Stimulated activated CD4-positive, alpha-beta T cell treated with anti-CD3 and anti-CD28 coated beads, Interleukin-4, amount 100 ng/mL, for 4 hours (primary cell): ENCODE measurements around the gene SP140L.
"Not testable (repeated sequence)": the region's sequence is repeated elsewhere in the genome, so short reads cannot be mapped to it uniquely, and the experiment has no call there.

Experiments
- DNase-seq, 2 experiments: peaks; one replicate each; pipeline ENCODE4 v3.0.0-alpha.2; 2020

The SP140L gene

DNA sequence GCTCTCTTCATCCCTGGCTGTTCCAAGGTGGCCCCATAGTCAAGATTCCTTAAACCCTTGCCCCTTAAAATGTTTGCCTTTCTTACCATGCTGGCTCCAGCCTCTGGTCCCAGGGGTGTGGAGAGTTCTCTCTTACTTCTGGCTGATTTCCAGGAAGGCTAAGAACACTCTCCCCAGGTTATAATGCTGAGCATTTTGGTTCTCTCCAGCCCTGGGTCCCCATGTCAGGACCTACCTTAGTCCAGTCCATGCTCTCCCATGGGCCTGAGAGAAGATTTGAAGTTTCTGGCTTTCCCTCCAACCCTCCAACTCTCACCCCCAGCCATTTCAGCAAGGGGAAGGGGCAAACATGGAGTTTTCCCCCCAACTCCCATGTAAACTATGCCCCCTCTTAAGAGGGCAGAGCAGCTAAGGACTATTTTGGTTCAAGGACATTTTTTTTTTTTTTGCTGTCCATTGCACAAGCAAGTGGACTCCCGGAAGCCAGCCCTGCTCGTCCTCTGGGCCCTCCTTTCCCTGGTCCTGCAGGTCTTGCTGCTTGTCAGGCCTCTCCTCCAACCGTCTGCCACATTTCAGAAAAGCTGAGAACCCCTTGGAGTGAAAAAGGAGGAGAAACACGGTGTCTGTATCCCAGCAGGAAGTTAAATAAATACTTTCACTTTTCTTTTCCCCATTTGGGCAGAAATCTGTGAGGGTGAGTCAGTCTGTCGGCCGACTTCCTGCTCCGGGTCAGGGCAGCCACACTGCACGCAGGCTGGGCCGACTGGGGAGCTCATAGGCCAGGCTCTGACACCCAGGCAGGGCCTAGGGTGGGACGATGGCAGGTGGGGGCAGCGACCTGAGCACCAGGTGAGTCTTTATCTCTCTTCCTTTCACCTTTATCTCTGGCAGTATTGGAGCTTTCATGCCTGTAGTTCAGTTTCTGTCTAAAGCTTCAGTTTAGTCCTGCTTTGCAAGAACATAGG lies at the start of gene SP140L:
SP140L (plus strand) TSS at position 741 of the 965 bp plus-strand sequence; CDS start at position 818, 77 bp downstream.
- DNase-seq = peak; percentile 69 to 84

DNA sequence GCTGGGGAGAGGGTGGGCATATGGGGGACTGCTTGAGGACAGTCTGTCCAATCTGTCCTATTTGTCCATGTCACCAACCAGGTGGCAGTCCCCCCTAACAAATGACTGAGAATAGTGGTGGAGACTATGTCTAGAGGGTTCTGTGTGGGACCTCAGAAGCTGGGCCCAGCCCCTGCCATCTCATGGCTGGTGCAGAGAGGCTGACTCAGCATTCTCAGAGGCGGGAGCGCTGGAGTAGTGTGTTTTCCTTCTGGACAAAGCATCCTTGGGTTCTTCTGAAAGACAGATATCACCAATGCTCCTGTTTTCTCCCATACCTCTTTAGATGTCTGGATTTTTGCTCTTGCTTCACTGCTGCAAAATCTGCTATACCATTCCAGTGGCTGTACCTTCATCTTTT lies 44.1 kb upstream of the SP140L start:
- no peak for DNase-seq

- no peak for DNase-seq
Measured at GRCh38 chr2:230286048-230286447, 40.9 kb upstream of the SP140L start.

DNA sequence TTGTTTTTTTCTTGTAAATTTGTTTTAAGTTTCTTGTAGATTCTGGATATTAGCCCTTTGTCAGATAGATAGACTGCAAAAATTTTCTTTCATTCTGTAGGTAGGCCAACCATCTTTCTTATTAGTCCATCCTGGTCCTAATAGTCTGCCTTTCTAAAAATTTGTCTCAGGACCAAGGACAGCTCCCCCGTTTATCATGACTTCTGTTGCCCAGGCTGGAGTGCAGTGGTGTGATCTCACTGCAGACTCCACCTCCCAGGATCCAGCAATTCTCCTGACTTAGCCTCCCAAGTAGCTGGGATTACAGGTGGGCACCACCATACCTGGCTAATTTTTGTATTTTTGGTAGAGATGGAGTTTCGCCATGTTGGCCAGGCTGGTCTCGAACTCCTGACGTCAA lies 37.7 kb upstream of the SP140L start:
- DNase-seq = not testable (repeated sequence)

- no peak for DNase-seq
Measured at GRCh38 chr2:230295192-230295591, 31.8 kb upstream of the SP140L start.

- DNase-seq = no peak
Measured at GRCh38 chr2:230296917-230297316, 30.1 kb upstream of the SP140L start.

- DNase-seq = no peak
Measured at GRCh38 chr2:230299618-230300017, 27.4 kb upstream of the SP140L start.

DNA sequence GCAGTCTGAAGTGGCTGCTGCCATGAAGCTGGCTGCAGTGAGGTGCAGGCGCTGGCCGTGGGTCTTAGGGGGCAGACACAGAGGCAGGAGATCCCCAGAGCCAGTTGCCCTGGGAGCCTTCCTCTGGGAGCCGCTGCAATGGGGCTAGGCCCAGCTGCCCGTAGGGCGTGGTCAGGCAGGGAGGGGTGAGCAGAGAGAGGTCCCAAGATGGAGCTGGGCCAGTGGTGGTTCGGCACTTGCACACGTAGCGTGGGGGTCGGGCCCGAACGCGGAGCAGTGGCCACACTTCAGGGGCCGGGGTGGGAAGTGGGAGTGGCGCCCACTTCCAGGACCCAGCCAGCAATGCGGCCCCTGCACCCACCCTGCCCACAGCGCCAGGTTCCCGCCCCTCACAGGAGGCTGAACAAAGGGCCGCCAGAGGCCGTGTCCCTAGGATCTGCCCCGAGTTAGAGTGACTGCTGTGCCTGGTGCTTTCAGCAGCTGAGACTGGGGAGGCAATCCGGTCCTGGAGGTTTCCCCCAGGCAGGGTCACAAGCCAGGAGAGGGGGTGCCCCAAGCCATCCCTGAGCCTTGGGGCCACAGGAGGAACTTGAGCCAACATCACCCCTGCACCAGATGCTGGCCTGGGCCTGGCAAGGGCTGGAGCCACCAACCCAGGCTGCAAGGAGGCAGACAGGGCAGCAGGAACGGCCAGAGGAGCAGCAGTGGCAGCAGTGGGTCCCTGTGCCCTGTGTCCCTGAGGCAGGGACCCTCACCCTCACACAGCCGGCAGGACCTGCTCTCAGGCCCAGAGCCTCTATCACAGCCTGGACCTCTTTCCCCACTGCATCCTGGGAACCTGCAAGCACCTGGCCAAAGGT lies 21.3 kb upstream of the SP140L start:
- DNase-seq = no peak

GRCh38 chr2:230306474-230306873 lies 20.5 kb upstream of the SP140L start:
- no peak for DNase-seq

GRCh38 chr2:230307485-230307884 lies 19.5 kb upstream of the SP140L start:
- DNase-seq = no peak

DNA sequence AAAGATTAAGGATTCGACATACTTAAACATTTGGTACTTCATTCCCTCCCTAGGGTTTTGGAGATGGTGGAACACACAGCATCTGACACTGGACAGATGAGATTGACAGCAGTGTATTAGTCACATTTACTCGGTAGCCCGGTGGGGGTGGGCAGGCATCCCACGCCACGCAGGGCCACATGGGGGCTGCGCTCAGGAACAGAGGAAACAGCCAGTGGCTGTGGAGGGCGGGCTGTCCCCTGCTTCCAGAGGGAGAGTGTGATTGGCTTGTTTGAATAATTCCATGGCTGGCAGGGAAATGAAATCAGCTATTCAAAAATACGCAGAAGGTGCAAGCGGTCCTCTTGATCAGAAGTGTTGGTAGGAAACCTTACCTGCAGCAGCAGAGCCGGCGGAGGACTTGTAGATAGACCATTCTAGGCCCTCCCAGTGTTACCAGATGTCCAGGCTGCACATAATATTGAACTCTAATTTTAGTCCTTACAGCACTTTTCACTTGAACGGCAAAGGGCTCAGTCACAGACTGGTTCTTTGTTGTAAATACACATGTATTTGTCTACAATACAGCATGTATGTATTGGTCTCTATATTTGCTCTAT lies 18.5 kb upstream of the SP140L start:
- DNase-seq = no peak

- not testable (repeated sequence) for DNase-seq
Measured at GRCh38 chr2:230310792-230311191, 16.2 kb upstream of the SP140L start.

- not testable (repeated sequence) for DNase-seq
Measured at GRCh38 chr2:230311634-230312033, 15.4 kb upstream of the SP140L start.

GRCh38 chr2:230312638-230313037 lies 14.4 kb upstream of the SP140L start:
- no peak for DNase-seq

DNA sequence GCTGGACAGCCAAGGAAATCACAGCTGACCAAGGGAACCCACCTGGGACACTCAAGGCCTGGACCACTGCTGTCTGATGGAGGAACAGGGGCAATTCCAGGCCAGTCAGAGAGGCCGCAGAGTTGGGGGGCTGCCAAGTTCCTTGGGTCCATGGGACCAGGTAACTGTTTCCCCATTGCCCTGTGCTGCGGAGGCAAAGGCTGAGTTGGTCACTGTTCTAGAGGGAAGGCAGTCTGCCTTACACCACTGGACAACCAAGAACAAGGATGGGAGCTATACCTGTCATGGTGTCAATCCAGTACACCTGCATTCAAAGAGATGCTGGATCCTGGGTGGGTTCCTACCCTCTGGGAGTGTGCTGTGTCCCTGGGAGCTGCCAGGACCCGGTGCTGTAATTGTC lies 9.6 kb upstream of the SP140L start:
- no peak for DNase-seq

DNA sequence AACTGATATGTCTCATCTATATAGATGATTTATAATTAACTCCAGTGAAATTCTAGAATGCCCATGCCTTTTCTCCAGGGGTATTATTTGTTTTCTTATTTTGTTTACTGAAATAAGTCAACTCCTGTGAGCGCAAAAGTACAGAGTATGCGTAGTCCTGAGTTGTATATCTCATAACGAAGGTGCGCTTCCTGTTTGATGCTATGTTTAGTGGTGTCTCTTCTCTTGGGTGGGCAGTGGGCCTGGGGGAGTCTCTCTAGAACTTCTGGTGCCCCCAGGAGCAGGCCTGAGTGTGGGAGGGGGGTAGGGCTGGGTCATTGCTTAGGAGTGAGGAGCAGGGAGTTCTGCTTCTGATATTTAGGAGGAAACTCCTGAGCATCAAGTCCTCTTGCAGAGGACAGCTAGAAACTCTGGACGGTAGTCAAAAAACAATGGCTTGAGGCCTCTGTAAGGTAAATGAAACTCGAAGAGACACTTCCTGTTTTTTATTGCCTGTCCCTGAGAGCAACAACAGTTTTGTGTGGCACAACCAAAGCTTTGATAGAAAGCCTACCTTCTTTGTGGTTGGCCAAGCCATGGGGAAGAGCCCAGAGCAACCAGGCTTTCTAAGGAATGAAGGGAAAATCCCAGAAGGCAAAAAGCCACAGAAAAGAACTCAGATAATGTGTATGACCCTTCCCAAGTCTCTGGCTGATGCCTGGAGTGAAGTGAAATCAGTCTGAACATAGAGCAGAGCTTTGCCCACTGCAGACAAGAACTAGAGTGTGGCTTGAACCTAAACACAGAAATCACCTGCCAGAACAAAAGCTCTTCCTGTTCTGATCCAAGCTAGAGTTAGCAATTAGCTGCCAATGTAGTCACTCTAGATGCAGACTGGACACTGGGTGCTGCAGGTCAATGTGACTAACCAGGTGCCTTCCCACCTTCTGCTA lies 8.5 kb upstream of the SP140L start:
- DNase-seq = no peak

DNA sequence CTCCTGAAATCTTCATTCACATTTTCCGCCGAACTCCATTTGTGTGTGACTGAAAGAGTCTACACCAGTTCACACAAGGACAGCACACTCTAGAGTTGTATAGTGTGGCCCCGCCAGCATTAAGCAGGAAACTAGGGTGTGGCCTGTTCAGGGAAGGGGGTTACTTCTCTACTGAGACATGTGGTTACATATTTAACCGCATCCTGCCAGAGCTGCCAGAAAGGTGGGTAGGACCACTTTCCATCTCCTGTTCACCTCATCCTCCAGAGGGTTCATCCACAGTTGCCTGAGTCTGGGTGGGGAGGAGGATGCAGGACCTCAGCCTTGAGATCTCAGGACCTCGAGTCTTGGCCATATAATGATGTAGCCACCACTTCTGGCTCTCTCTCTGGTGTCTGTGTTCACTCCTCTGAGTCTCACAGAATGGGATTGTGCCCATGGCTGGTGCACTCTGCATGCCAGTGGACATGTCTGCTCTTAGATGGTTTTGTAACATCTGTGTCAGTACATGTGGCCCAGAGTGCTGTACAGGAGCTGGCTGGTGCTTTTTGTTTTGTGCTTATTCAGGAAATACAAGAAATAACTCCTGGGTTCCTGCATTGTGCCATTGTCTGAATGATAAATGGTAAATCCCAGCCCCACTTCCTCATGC lies 7.7 kb upstream of the SP140L start:
- DNase-seq = peak; percentile 34 to 68

- DNase-seq = no peak
Measured at GRCh38 chr2:230321031-230321430, 6.0 kb upstream of the SP140L start.

DNA sequence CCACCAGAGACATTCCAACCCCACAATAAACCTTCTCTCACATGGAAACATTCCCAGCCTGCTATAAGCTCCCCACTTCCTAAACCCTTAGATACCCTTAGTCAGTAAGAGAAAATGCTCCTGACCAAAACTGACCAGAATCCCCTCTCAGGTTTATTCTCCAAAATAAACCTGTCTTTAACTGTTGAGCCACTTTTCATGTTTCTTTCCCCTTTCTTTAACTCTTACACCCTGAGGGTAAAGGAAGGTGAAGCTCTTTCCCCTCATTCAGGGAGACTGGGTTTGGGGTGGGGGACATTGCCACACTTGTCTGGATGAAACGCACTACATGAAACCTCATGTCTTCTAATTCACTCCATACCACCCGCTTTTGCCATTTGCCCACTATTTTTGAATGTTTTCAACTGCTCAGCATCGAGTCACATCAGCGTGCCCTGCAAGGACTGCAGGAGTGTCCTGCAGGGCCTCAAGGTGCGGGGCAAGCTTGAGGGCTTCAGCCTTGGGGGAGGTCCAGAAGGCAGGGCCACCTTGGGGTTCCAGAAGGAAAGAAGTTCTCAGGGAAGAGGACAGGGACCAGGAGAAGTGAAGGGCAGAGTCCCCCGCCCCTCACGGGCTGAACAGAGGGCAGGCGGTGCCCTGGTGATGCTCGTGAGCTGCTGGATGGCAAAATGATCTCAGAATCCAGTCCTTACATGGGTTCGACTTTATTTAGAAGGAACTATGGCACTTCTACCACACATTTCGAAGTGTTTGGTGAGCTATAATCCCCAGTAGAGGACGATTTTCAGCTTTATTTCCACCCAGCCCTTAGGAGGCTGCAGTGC lies 4.2 kb upstream of the SP140L start:
- no peak for DNase-seq

DNA sequence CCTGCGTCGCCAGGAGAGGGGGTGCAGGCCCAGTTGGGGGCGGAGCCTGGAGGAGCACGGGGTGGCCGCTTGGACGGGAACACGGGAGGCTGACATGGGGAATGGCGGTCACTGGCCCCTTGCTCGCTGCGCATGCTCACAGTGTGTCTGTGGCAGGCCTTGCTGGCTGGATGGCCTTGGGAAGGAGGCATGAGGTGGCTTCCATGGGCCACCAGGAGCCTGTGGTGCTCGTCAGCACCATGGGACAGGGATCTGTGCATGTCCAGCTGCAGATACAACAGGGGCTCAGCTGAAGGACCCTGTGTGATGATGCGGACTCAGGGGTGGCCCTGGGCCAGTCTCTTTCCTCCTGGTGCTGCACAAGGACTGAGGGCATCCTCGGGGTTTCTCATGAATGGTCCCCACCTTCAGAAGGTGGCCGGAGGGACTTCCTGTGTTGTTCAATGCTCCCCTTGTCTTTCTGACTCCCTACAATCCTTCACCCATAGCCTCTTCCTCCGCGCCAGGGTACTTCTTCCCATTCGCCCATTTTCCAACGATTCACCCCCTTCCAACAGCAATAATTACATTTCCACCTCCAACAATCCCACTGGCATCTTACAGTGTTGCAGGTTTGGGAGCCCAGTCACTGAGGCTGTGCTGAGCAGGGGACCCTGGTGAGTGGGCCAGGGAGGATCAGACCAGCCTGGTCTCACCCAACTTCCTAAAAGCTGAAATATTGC lies 3.4 kb upstream of the SP140L start:
- no peak for DNase-seq
